NB4 (cell line): ENCODE measurements around the gene ASIC1.

Source experiments
- POLR2A ChIP-seq: IDR thresholded peaks from 2 replicates; pipeline ENCODE4 v1.6.1; 2011; ENCODE audit warnings: mild to moderate bottlenecking; ENCODE audit not compliant: insufficient read length; ENCODE audit errors: extremely low read depth
- TF ChIP-seq, protein P1 (sequence below): IDR thresholded peaks from one replicate; pipeline ENCODE4 v1.5.1; 2012; ENCODE audit warnings: low read depth, low read length

- peak; percentile 22 for TF ChIP-seq POLR2A
- TF ChIP-seq, protein P1, sequence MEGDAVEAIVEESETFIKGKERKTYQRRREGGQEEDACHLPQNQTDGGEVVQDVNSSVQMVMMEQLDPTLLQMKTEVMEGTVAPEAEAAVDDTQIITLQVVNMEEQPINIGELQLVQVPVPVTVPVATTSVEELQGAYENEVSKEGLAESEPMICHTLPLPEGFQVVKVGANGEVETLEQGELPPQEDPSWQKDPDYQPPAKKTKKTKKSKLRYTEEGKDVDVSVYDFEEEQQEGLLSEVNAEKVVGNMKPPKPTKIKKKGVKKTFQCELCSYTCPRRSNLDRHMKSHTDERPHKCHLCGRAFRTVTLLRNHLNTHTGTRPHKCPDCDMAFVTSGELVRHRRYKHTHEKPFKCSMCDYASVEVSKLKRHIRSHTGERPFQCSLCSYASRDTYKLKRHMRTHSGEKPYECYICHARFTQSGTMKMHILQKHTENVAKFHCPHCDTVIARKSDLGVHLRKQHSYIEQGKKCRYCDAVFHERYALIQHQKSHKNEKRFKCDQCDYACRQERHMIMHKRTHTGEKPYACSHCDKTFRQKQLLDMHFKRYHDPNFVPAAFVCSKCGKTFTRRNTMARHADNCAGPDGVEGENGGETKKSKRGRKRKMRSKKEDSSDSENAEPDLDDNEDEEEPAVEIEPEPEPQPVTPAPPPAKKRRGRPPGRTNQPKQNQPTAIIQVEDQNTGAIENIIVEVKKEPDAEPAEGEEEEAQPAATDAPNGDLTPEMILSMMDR, result no peak
Measured at GRCh38 chr12:50050410-50051098, 6.8 kb upstream of the ASIC1 start.
